HG03354 (cell line): ENCODE results near the gene CARMIL1.

Experiments used
- ATAC-seq: cut with Tn5 transposase; IDR thresholded peaks from one replicate; pipeline ENCODE4 v1.9.1; 2021; ENCODE audit warnings: mild to moderate bottlenecking; ENCODE audit not compliant: unreplicated experiment, poor library complexity, severe bottlenecking

The CARMIL1 gene

DNA sequence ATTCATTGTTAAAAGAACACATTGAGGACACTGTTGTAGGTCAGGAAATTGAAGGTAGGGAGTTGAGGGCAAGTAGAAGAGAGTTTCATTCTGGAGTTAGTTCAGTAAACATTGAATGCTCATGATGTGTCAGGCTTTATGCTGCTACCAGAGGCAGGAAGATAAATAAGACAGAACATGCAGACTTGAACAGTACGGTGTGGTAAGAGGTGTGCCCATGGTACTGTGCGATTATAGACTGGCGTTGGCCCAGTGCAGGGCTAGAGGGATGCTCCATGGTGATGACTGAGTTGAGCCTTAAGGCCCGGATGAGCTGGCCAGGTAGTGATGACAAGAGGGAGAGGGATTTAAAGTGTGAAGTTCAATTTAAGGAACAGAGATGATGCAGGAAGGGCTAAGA is 50.8 kb downstream of the CARMIL1 start:
- ATAC-seq = no peak

DNA sequence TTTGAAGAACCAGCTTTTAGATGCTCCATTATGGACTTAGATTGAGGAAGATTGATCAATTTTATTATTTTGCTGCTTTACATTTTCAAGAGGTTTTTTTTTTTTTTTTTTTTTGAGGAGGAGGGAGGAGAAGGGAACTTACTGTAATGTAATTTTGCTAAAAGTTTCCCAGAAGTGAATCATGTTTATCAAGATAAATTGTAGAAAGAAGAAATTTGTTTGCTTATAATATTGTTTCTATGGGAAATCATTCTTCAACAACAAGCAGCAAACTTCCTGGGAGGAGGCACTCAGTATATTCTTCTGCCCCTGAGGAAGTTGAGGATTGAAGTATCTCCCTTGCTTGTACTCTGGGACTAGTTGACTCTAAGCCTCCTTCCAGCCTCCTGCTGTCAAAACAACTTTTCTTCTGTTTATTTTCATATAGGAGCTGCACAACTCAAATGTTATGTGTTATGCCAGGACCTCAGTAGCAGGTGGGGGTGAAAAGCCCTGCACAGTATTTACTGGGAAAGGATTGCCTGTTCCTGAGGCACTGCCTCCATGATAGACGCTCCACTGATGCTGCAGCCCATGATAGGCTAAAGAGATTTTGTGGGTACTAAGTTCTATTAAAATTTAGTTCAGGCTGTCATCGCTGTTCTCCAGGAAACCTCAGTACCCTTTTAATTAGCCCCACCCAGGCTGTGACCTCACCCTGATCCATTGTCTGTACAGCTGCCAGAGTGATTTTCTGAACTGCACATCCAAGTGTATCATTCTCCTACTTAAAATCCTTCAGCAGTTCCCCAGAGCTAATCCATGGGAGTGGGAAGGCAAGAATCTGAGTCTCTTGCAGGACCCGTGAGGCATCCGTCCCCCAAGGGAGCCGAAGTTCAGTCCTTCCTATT is 51.9 kb downstream of the CARMIL1 start:
- no peak for ATAC-seq

DNA sequence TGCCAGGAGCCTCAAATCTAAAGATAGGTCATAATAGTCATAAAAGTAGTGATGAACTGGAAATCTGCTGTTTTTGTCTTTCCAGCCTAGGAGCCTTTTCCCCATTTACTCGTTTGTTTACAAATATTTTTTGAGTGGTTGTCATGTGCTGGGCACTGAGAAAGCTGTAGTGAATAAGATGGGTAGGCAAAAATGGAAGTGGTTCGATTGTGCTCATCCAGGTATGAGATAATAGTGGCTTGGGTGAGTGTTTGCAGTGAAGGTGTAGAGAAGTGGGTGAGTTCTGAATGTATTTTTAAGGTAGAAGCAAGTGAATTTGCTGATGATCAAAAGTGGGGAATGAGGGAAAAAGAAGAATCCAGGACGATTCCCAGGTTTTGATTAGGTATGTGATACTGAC is 53.0 kb downstream of the CARMIL1 start:
- ATAC-seq = no peak

GRCh38 chr6:25332655-25333071 is 53.5 kb downstream of the CARMIL1 start:
- ATAC-seq = no peak

- no peak for ATAC-seq
These were observed 54.3 kb downstream of the CARMIL1 start for GRCh38 chr6:25333471-25333870.

GRCh38 chr6:25334793-25335192 is 55.6 kb downstream of the CARMIL1 start:
- peak; percentile 59 for ATAC-seq

DNA sequence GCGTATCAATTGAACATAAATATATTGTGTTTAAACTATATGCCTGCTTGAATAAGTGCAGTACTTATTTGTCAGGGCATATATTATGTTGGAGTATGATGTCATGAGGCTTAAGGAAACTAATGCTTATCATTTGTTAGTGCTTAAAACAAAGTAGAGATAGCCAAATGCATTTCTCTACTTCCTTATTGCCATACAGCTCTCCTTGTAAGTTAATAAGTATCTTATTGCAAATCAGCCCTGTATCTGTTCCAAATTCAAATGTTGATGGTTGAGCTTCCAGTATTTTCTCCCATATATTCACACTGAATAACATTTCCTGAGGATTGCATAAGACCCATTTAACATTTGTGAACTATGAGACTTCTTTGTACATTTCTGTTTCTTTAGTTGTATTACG is 57.8 kb downstream of the CARMIL1 start:
- ATAC-seq = no peak

DNA sequence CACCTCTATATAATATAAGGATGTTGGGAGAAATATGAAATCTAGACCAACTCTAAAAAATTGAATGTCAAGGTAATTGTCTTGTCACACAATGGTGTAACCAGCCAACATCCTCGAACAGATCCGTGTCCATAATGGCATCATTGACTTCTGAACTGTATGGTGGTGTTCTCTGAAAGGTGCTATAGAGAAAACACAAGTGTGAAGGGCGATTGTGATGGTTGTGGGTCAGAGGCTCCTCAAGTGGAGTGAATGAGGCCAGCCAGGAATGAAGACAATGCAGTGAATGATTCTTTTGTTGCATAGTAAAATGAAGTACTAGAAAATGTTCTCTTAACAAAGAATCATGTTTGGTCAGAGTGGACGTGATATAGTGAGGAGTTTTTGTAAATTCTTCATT is 58.3 kb downstream of the CARMIL1 start:
- ATAC-seq = no peak

DNA sequence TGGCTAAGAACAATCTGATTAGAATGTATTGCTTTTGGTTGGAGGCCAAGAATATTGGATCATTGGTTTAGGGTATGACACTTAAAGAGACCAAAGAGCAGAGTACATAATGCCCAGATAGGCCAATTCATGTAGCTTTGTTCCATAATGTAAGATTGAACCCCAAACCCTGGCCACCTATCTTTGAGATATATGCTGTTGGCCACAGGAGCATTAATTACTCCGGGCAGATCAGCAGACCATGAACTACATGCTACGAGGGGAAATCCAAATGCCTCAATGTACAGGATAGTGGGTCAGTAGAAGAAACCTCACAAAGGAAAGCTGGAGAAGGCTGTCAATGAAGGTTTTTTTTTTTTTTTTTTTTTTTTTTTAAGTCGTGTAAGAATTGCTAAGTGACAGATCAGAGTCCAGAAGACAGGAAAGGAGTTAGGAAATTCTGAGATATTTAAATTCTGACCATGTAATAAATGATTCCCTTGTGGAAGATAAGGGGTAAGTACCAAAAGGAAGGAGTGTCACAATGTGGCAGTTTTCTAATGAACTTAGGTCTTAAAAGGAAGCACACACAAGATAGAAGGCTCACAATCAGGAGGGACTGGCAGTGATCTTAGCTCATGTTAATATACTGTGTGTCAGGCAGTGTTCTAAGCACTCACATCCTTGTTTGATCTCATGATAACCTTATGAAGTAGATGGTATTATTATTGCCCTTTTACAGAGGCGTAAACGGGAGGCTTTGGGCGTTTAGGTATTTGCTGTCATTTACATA is 61.4 kb downstream of the CARMIL1 start:
- no peak for ATAC-seq

GRCh38 chr6:25341203-25341552 is 62.0 kb downstream of the CARMIL1 start:
- no peak for ATAC-seq

- ATAC-seq = no peak
These were observed 62.9 kb downstream of the CARMIL1 start for GRCh38 chr6:25341923-25342619.

DNA sequence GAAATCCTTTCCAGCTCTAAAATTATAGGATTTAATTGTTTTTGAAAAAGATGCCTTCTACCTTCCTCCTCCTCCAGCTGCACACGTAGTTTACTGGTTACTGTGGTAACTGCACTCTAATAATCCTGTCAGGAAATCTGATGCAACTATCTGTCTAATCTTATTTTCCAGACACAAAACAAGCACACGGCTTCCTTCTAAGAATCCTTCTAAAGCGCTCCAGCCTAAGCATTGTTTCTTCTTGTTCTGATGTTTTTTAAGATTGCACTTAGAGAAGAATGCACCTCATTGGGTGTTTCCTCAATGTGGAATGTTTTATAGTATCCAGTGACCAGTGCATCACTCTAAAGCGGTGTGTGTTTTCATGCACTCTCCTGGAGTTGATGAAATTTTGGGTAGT is 63.6 kb downstream of the CARMIL1 start:
- ATAC-seq = no peak

DNA sequence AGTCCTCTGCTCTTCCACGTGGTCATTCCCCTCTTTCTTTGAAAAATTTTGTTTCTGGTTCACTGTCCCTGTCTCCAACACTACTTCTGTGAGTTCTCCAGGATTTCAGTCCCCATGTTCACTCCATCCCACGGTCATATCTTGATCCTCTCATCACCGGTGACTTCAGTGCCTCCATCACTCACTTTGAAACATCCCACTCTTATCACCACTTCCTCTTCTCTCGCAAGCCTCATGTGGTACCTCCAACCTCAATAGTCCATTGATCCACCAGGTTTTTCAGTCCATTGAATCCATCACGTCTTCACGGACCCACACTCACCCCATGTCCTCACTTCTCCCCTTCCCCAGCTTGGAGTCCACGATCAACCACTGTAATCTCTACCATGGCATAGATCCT is 64.8 kb downstream of the CARMIL1 start:
- no peak for ATAC-seq

- ATAC-seq = no peak
These were observed 65.7 kb downstream of the CARMIL1 start for GRCh38 chr6:25344827-25345226.

- ATAC-seq = no peak
These were observed 66.9 kb downstream of the CARMIL1 start for GRCh38 chr6:25346064-25346463.

DNA sequence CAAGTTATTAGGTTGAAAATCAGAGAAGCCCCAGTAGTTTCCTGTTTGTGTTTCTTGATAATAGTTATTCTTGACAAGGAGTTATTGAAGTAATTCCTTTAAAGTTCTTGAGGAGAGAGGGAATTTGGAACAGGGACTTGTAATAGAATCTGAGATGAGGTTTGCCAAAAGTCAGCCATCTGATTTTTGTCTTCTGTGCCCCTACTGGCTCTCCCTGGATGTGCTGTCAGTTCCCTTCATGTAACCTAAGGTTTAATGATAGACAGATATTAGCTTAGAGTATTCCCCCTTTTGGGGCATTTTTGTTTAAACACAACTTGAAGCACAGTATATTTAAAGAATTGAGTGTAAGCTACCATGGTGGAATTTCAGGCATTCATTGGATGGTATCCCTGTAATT is 71.4 kb downstream of the CARMIL1 start:
- ATAC-seq = no peak

- no peak for ATAC-seq
These were observed 72.3 kb downstream of the CARMIL1 start for GRCh38 chr6:25351485-25351884.

- ATAC-seq = no peak
These were observed 73.1 kb downstream of the CARMIL1 start for GRCh38 chr6:25352285-25352684.

DNA sequence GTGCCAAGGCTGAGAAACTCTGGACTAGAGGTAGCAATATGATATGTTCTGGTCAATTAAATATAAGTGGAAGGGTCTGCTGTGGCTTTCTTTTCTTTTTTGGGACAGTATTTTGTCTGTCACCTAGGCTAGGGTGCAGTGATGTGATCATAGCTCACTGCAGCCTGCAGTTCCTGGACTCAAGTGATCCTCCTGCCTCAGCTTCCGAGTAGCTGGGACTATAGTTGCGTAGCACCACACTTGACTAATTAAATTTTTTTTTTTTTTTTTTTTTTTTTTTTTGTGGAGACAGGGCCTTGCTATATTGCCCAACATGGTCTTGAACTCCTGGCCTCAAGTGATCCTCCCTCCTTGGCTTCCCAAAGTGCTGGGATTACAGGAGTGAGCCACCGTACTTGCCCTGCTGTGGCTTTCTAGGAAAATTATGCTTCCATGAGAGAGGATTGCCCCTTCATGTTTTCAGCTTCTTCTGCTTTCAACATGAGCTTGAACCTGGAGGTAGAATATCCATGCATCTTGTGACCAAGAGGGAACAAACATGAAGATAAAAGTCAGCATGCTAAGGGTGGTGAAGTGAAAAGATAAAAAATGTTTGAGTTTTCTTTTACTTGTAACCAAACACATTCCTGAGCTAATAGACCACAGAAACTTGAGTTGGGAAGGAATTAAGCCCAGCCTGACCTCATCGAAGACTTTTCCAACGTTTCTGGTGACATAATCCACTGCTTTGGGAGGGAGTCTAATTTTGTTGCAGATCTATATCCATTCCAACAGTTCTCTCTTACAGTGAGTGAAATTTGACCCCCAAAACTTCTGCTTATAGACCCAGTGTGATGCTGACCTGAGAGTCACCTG is 75.1 kb downstream of the CARMIL1 start:
- no peak for ATAC-seq
